HCT116 (cell line): ENCODE measurements around the gene IL32. TPM values are rescaled to one million over a fixed set of nuclear protein-coding genes. Genes with fewer than 3 reads are reported as not detected.

ENCODE experiments used
- ATAC-seq: fragments of 200-7000 bp; cut with Tn5 transposase; 2 replicates; pipeline ENCODE4 v1.9.1; 2020; ENCODE audit warnings: mild to moderate bottlenecking, moderate library complexity
- BruUV-seq: library from RNA; stranded (reverse); fragments of 400-500 nt; replicated peaks from 2 replicates; lab custom pipeline; 2021; lab: Mats Ljungman, UMichigan
- CTCF ChIA-PET: fragments of 300-600 bp; sonication (Branson Sonifier 250); formaldehyde crosslinking; loops from one replicate; lab custom pipeline; 2021; ENCODE audit warnings: antibody characterized with exemption; lab: Charles Lee
- POLR2A ChIA-PET: fragments of 300-600, 350-600 bp; sonication (Branson Sonifier 250); formaldehyde crosslinking; loops from one replicate; lab custom pipeline; 2021; ENCODE audit warnings: antibody characterized with exemption; lab: Charles Lee
- RAD21 ChIA-PET, 2 experiments: fragments of 300-600 bp; sonication (Branson Sonifier 250); formaldehyde crosslinking; loops; one replicate each; lab custom pipeline; 2023; ENCODE audit warnings: low total read pairs in 2 of 2; ENCODE audit not compliant: uncharacterized antibody in 2 of 2, unreplicated experiment in 2 of 2, low non-redundant PET in 1 of 2; lab: Charles Lee
- DNase-seq: peaks from one replicate; pipeline ENCODE4 v3.0.0-alpha.2; 2010; ENCODE audit warnings: low read depth, low spot score
- H2AFZ ChIP-seq: fragments of 200-600 bp; shearing (Covaris generic), sonication (generic); 2 replicates; pipeline ENCODE4 v1.6.1; 2017; ENCODE audit warnings: low read depth, mixed run types, mixed read lengths, antibody characterized with exemption, low read length; ENCODE audit not compliant: poor library complexity, severe bottlenecking
- H3K27ac ChIP-seq: 2 replicates; pipeline ENCODE4 v1.5.1; 2012; ENCODE audit warnings: low read depth, low read length
- H3K27me3 ChIP-seq: fragments of 200-600 bp; sonication (generic); 2 replicates; pipeline ENCODE4 v1.6.1; 2016; ENCODE audit warnings: mixed run types, low read length, mixed read lengths; ENCODE audit not compliant: insufficient read depth
- H3K36me3 ChIP-seq, 2 experiments: fragments of 200-500 bp in 1 of 2; fragments of 200-600 bp in 1 of 2; sonication (Bioruptor generic) in 1 of 2; sonication (generic) in 1 of 2; 2 replicates each; pipeline versions ENCODE4 v1.5.1 to v1.6.1; 2014 to 2016; ENCODE audit warnings: low read length in 2 of 2, inconsistent platforms in 1 of 2, mixed read lengths in 1 of 2, mixed run types in 1 of 2; ENCODE audit not compliant: insufficient read depth in 2 of 2, control insufficient read depth in 1 of 2
- H3K4me1 ChIP-seq, 2 experiments: fragments of 200-600 bp in 1 of 2; sonication (generic) in 1 of 2; 2 replicates each; pipeline versions ENCODE4 v1.5.1 to v1.6.1; 2012 to 2017; ENCODE audit warnings: low read length in 2 of 2, inconsistent platforms in 1 of 2, mild to moderate bottlenecking in 1 of 2, mixed read lengths in 1 of 2, mixed run types in 1 of 2, moderate library complexity in 1 of 2; ENCODE audit not compliant: insufficient read depth in 2 of 2, control insufficient read depth in 1 of 2
- H3K4me2 ChIP-seq: fragments of 200-600 bp; sonication (generic); 2 replicates; pipeline ENCODE4 v1.6.1; 2017; ENCODE audit warnings: mixed run types, low read length, mixed read lengths
- H3K4me3 ChIP-seq, 2 experiments: fragments of 200-600 bp in 1 of 2; sonication (generic) in 1 of 2; replicated peaks in 1 of 2; 2 replicates each; pipeline ENCODE4 v1.5.1; 2011 to 2016; ENCODE audit warnings: low read length in 2 of 2, control low read depth in 1 of 2, low read depth in 1 of 2, mild to moderate bottlenecking in 1 of 2, mixed read lengths in 1 of 2, mixed run types in 1 of 2
- H3K79me2 ChIP-seq: fragments of 200-600 bp; sonication (generic); 2 replicates; pipeline ENCODE4 v1.6.1; 2017; ENCODE audit warnings: mild to moderate bottlenecking, mixed run types, low read length, moderate library complexity, mixed read lengths; ENCODE audit not compliant: insufficient read depth
- H3K9ac ChIP-seq: fragments of 200-600 bp; sonication (generic); 2 replicates; pipeline ENCODE4 v1.6.1; 2016; ENCODE audit warnings: low read length, mixed read lengths
- H3K9me2 ChIP-seq: fragments of 200-600 bp; sonication (generic), shearing (Covaris generic); 2 replicates; pipeline ENCODE4 v1.6.1; 2017; ENCODE audit warnings: mixed run types, mild to moderate bottlenecking, moderate library complexity; ENCODE audit not compliant: insufficient read depth
- H3K9me3 ChIP-seq, 2 experiments: fragments of 200-500 bp in 1 of 2; fragments of 200-600 bp in 1 of 2; sonication (Bioruptor generic) in 1 of 2; sonication (generic) in 1 of 2; 2 replicates each; pipeline ENCODE4 v1.6.1; 2014 to 2017; ENCODE audit warnings: low read length in 2 of 2, mixed read lengths in 2 of 2, inconsistent platforms in 1 of 2, low read depth in 1 of 2, mild to moderate bottlenecking in 1 of 2, mixed run types in 1 of 2, moderate library complexity in 1 of 2; ENCODE audit not compliant: control insufficient read depth in 1 of 2, insufficient read depth in 1 of 2
- H4K20me1 ChIP-seq: fragments of 200-600 bp; sonication (generic), shearing (Covaris generic); 2 replicates; pipeline ENCODE4 v1.6.1; 2017; ENCODE audit warnings: mixed run types, mild to moderate bottlenecking, moderate library complexity; ENCODE audit not compliant: insufficient read depth
- CBX3 ChIP-seq: IDR thresholded peaks from 2 replicates; pipeline ENCODE4 v1.6.1; 2012; ENCODE audit warnings: low read depth
- CTCF ChIP-seq, 3 experiments: fragments of 200-600 bp in 1 of 3; sonication (generic) in 1 of 3; IDR thresholded peaks in 2 of 3; conservative IDR thresholded peaks in 1 of 3; 2 replicates each; pipeline ENCODE4 v1.5.1; 2012 to 2017; ENCODE audit warnings: low read depth in 2 of 3, low read length in 2 of 3, antibody characterized with exemption in 1 of 3, borderline replicate concordance in 1 of 3, control low read depth in 1 of 3, mild to moderate bottlenecking in 1 of 3, mixed read lengths in 1 of 3, mixed run types in 1 of 3, moderate library complexity in 1 of 3; ENCODE audit not compliant: insufficient read depth in 1 of 3
- ELF1 ChIP-seq: IDR thresholded peaks from 2 replicates; pipeline ENCODE4 v1.6.1; 2012; ENCODE audit warnings: low read depth, borderline replicate concordance
- ZFX ChIP-seq: fragments of 450-650 bp; IDR thresholded peaks from 2 replicates; pipeline ENCODE4 v1.6.1; 2017
- intact Hi-C: fragments of 100-400 bp; cut with micrococcal nuclease; formaldehyde crosslinking; loops from 2 replicates; pipeline ENCODE4 v1.10.0; 2022
- total RNA-seq: library from RNA; stranded (reverse); gene quantifications from one replicate; pipeline ENCODE4 v1.2.1, GENCODE V29; 2021; ENCODE audit not compliant: unreplicated experiment

IL32 gene
- total RNA-seq, 1 experiment from 2014 or later: 13.7 TPM

GRCh38 chr16:3038256-3038655 lies 27.2 kb upstream of the IL32 start:
- H3K36me3 ChIP-seq: no peaks in the 10 kb centered on the region
- no peaks in the 10 kb centered on the region for H3K9me2 ChIP-seq
- no peaks in the 10 kb centered on the region for H3K9me3 ChIP-seq
- TF ChIP-seq ELF1 (no peak), CBX3 (no peak), CTCF (IDR thresholded peaks at IDR 0.05 in 2 of 3, conservative IDR thresholded peaks at IDR 0.05 in 1 of 3; ENCODE audit: borderline replicate concordance in 1 of 3, insufficient read depth in 1 of 3, low read depth in 2 of 3, low read length in 2 of 3) (no peak)
- H3K4me2 ChIP-seq: no peak overlapping the region
- no peak overlapping the region for H3K4me3 ChIP-seq
- DNase-seq (no peak), ATAC-seq (no peak)
- RAD21 ChIA-PET: no interaction called here
- POLR2A ChIA-PET: interaction anchor here (2.0 kb wide), 1 partner anchor 10 kb away, joined by 16 read pairs; no protein-coding TSS in a partner anchor
- H3K27me3 ChIP-seq: no peaks in the 10 kb centered on the region
- no TSS peak for BruUV-seq
- H2AFZ ChIP-seq: no peak overlapping the region
- H3K4me1 ChIP-seq: peaks cover 24 to 59% of the 10 kb centered on the region in 2 experiments
- H3K27ac ChIP-seq: no peak overlapping the region
- CTCF ChIA-PET: interaction anchor here (1.9 kb wide), 1 partner anchor 10 kb away, joined by 15 read pairs; no protein-coding TSS in a partner anchor
- no peak overlapping the region for H3K9ac ChIP-seq
- H4K20me1 ChIP-seq: no peaks in the 10 kb centered on the region
- intact Hi-C loops: no loop called here
- H3K79me2 ChIP-seq: no peaks in the 10 kb centered on the region

GRCh38 chr16:3038896-3039295 lies 26.5 kb upstream of the IL32 start:
- H3K36me3 ChIP-seq: no peaks in the 10 kb centered on the region
- H3K9me3 ChIP-seq: no peaks in the 10 kb centered on the region
- TF ChIP-seq ELF1: no peak
- TF ChIP-seq ZFX: no peak
- TF ChIP-seq, all 23 proteins: peak for 0
- Histone ChIP-seq H3K9me2 (no peaks in the 10 kb centered on the region), H2AFZ (no peak overlapping the region), H4K20me1 (no peaks in the 10 kb centered on the region), H3K79me2 (no peaks in the 10 kb centered on the region), H3K27ac (no peak overlapping the region), H3K4me2 (peak overlapping the region; percentile 44), H3K4me3 (no peak overlapping the region), H3K4me1 (peaks cover 24 to 62% of the 10 kb centered on the region in 2 experiments), H3K27me3 (no peaks in the 10 kb centered on the region), H3K9ac (no peak overlapping the region)
- DNase-seq: no peak
- BruUV-seq: no TSS peak
- CTCF ChIA-PET: interaction anchor here (1.2 to 1.9 kb wide), 2 partner anchors 8 to 11 kb away, joined by 3 to 15 read pairs; no protein-coding TSS in a partner anchor
- intact Hi-C loops: no loop called here
- ATAC-seq: no peak
- POLR2A ChIA-PET: interaction anchor here (1.0 to 2.0 kb wide), 4 partner anchors 10 to 17 kb away, joined by 3 to 16 read pairs (median 6); partner anchors contain the start of genes HCFC1R1 and THOC6
- RAD21 ChIA-PET: no interaction called here
